PC-9 (cell line): ENCODE measurements around the gene CCDC33.

Experiments
- EZH2 ChIP-seq: fragments of 200-600 bp; sonication (generic); IDR thresholded peaks from 2 replicates; pipeline ENCODE4 v1.8.0; 2017; ENCODE audit warnings: antibody characterized with exemption, low read depth
- TF ChIP-seq, protein P1 (sequence below): fragments of 200-600 bp; sonication (generic); conservative IDR thresholded peaks from 2 replicates; pipeline ENCODE4 v1.6.1; 2017; ENCODE audit warnings: mixed run types, antibody characterized with exemption, mild to moderate bottlenecking, moderate library complexity

DNA sequence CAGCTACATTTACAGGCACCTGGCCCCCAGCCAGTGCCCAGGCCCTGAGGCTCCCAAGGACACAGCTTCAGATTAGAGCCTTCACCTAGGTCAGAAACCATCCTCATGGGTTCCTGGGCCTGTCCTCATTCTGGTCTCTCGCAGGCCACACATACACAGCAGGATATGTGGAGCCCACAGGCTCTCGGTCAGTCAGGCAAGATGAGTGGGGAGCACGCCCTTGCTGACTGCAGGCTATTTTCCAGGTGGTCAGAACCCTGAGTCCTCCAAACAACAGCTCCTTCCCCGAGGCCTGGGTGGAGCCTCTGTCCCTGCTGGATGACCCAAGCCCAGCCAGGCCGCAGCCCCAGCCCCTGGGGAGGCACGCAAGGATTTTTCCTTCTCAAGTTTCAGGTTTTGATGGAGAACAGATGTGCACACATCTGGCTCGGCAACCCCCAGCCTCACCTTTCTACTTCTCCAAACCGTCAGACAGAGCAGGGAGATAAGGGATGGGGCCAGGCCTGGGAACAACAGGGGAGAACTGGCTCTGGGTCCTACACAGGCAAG lies 35.2 kb upstream of the CCDC33 start:
- no peak for TF ChIP-seq EZH2
- TF ChIP-seq, protein P1, sequence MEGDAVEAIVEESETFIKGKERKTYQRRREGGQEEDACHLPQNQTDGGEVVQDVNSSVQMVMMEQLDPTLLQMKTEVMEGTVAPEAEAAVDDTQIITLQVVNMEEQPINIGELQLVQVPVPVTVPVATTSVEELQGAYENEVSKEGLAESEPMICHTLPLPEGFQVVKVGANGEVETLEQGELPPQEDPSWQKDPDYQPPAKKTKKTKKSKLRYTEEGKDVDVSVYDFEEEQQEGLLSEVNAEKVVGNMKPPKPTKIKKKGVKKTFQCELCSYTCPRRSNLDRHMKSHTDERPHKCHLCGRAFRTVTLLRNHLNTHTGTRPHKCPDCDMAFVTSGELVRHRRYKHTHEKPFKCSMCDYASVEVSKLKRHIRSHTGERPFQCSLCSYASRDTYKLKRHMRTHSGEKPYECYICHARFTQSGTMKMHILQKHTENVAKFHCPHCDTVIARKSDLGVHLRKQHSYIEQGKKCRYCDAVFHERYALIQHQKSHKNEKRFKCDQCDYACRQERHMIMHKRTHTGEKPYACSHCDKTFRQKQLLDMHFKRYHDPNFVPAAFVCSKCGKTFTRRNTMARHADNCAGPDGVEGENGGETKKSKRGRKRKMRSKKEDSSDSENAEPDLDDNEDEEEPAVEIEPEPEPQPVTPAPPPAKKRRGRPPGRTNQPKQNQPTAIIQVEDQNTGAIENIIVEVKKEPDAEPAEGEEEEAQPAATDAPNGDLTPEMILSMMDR, result no peak
